Activated T-cell treated with anti-CD3 and anti-CD28 coated beads for 1 hour (primary cell): ENCODE data around the gene PTPRC.

Experiments
- DNase-seq: peaks from one replicate; pipeline ENCODE4 v3.0.0-alpha.2; 2020; ENCODE audit warnings: low read depth

The PTPRC gene

GRCh38 chr1:198674009-198674408 is 35.2 kb downstream of the PTPRC start:
- DNase-seq, result no peak

DNA sequence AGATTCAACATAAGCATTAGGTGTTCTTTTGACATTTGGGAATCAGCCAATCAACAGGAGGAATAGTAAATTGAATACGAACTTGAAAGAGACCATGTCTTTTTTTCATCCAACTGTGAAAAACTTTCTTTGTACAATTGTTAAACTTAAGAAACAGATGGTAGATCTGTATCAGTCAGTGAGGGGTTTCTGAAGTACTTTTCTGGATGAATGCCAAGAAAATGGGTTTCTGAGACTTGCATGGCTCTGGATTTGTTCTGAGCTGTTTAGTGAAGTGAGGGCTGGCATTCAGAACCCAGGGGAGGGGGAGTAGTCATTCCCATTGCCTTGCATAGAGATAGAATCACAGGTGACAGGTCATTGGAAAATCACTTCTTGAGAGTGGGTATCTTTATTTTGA is 37.4 kb downstream of the PTPRC start:
- DNase-seq, result no peak

- DNase-seq, result no peak
Observed at GRCh38 chr1:198677027-198677426, 38.2 kb downstream of the PTPRC start.

DNA sequence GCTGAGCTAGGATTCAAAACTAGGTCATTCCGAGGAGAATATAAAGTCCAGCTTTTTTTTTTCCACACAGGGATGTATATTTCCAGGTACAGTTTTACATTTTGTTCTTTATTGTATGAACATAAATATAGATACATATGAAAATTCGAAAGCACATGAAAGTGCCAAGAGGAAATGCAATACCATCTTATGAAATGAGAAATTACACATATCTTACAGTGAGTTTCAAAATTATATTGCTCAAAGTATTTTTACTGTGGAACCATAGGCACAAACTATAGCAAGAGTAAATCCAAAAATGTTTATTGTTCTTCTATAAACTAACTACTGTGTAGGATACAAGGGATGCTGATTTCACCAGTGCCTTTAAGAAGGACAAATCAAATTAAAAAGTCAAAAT is 39.0 kb downstream of the PTPRC start:
- no peak for DNase-seq

- DNase-seq, result no peak
Observed at GRCh38 chr1:198678301-198678836, 39.5 kb downstream of the PTPRC start.

DNA sequence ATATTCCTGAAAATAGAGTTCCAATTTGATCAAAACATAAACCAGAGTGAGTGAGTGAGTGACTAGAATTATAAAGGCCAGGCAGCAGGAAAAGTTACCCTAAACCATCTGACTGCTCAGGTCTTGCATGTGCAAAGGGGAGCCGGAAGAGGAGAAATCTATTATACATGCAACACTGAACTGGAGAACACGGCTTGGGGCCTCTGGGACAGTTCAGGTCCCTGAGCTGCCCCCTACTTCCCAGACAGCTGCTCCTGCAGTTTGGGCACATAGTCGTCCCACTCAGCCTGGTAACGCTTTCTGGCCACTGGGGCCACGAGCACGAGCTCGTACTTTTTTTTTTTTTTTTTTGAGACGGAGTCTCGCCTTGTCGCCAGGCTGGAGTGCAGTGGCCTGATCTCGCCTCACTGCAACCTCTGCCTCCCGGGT is 40.1 kb downstream of the PTPRC start:
- no peak for DNase-seq

- no peak for DNase-seq
Observed at GRCh38 chr1:198679535-198680173, 40.8 kb downstream of the PTPRC start.

DNA sequence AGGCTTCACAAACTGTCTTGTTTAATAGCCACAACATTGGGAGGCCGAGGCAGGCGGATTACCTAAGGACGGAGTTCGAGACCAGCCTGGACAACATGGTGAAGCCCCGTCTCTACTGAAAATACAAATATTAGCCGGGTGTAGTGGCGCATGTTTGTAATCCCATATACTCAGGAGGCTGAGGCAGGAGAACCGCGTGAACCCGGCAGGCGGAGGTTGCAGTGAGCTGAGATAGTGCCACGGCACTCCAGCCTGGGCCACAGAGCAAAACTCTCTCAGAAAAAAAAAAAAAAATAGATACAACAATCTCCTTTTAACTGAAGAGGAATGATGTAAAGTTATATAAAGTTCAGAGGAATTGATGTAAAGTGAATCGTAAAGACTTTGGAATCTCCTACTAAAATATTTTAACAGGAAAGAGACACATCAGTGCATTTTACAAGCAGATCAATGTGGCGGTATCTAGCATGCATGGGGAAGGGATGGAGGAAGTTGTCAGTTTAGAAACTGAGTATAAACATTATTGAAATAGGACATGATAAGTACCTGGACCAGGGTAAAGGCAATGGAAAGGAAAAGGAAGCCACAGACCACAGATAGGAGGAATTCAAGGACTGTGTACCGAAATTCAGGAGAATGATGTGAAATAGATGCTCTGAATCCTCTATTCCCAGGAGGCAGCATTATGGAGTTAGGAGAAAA is 41.5 kb downstream of the PTPRC start:
- DNase-seq, result no peak

- no peak for DNase-seq
Observed at GRCh38 chr1:198681252-198681651, 42.4 kb downstream of the PTPRC start.

- DNase-seq, result peak; percentile 58
Observed at GRCh38 chr1:198681831-198682759, 43.3 kb downstream of the PTPRC start.

GRCh38 chr1:198682850-198683249 is 44.0 kb downstream of the PTPRC start:
- DNase-seq, result no peak

GRCh38 chr1:198683449-198683848 is 44.6 kb downstream of the PTPRC start:
- DNase-seq, result no peak

DNA sequence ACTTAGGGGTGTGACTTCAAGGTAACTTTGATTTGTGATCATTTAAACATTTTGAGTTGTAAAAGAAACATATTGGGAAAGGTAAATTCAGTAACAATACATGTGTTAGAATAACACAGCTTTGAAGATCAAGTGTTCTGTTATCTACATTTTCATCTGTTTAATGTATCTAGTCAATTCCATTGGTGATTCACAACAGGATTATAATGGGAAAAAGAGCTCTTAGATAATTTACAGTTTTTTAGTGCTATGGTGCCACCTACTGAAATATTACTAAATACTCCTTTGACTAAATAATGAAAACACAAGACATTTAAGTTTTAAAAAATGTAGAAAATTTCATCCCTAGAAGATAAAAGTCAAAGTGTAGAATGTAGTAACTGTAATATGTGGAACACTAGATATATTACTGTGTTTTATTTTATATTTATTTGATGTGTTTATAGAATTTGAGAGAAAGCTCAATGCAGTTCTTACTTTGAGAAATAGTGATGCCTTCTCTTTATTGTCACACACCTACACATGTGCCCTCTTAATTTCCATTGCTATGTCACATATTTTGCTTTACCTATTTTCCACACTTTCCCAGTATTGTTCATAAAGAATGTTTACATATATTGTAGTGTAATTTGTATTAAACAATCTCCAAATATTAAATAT is 47.4 kb downstream of the PTPRC start:
- DNase-seq, result no peak

DNA sequence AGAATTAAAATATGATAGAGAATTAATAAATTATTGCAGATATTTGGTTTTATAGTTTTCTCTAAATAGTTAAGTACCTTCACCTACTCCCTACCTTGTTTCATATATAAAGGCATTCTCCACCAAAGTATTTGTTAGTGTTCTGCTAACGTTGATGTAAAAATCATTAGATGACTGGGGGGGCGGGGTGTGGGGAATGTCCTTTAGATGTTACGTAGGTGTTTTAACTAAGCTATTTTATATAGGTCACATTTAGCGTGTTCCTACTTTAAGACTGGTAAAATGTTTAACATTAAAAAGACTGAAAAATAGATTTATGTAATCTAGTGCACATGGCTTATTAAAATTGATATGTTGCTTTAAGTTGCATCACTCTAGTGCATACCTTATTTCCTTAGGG is 48.6 kb downstream of the PTPRC start:
- no peak for DNase-seq

GRCh38 chr1:198691063-198691462 is 52.2 kb downstream of the PTPRC start:
- DNase-seq, result no peak

- no peak for DNase-seq
Observed at GRCh38 chr1:198693321-198693720, 54.5 kb downstream of the PTPRC start.

GRCh38 chr1:198694542-198694941 is 55.7 kb downstream of the PTPRC start:
- no peak for DNase-seq

DNA sequence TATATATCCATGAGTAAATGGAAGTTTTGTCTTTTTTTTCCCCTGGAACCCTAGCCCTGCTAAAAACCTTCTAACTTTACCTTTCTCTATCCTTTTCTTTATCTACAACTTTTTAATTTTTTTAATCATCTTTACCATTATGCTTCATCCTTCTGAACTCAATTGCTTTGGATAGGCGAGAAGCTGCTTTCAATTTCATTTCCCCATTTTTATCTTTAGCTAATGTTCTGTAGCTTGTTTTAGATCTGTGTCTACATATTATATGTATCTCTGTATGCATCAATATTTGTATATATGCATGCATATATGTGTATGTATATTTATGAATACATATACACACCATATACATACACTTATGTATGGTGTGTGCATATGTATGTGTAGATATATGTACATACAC is 57.4 kb downstream of the PTPRC start:
- no peak for DNase-seq

DNA sequence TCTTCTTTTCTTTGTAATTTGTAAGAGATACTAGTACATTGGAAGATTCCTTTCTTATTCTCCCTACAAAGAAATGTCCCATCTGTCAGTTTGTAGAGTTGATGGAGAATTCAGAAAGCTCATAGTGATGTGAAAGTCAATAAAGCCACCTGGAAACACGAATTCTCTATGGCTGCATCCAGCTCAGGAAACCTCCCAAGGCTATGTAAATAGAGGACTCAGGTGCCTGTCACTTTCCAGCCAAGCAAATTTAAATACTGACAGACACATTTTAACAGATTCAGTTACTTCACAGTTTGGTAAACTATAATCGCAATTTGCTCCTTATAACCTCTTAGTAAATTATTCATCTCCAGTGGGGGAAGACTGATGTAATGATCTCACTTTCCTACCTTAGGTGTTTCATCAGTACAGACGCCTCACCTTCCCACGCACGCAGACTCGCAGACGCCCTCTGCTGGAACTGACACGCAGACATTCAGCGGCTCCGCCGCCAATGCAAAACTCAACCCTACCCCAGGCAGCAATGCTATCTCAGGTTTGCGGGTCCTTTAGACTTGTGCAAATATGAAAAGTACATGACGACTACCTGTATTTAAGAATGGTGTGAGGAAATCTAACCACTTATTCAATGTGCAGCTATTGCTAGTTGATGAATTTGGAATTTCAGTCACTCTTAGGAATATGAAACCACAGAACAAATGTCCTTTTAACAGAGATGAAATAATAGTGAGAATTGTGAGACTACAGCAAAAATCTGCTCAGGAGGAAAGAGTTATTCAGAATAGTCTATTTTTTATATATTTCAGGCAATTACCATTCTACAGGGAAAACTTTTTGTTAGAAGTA is 60.6 kb downstream of the PTPRC start:
- peak; percentile 58 for DNase-seq

DNA sequence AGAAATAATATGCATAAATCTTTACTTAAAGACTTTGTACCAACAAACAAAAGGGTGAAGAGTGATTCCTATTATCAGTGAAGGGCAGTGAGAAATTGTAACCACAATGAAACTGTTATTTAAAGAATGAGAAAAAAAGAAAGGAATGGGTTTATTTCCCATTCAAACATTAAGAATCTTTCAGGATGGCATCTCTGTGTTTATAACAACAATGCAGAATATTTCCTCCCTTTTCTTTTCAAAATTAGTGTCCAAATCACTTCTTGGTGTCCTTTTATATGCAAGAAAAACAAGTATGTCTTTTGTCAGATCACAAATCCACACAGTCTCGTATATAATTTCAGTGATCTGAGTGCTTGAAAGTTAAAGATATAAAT is 61.2 kb downstream of the PTPRC start:
- no peak for DNase-seq

DNA sequence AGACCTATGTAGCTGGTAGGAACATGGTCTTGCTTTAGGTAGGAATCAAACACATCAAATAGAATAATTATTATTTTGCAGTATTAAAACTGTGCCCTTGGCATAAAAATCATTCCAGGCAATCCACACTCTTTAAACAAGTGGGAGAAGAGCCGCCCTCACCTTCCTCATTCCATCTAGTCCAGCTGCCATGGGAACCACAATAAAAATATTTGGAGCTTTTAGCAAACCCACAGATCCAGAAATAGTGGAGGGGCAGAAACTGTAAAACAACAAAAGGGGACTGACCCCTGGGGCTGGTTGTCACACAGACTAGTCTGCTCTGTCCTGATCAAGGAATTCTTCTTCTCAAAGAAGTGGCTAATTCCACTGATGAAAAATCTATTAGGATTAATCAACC is 61.6 kb downstream of the PTPRC start:
- no peak for DNase-seq
